Skeletal muscle cell (primary cell): ENCODE data around the gene CWC22.
"Not testable (repeated sequence)": the region's sequence is repeated elsewhere in the genome, so short reads cannot be mapped to it uniquely, and the experiment has no call there.

Experiments
- DNase-seq: peaks from one replicate; pipeline ENCODE4 v3.0.0-alpha.2; 2010; ENCODE audit warnings: low read depth
- H3K4me3 ChIP-seq: 2 replicates; pipeline ENCODE4 v1.5.1; 2011; ENCODE audit warnings: low read depth, mild to moderate bottlenecking, control low read depth, low read length, moderate library complexity

CWC22 gene

GRCh38 chr2:180005465-180005864 is 1.6 kb downstream of the CWC22 start:
- DNase-seq: not testable (repeated sequence)

GRCh38 chr2:180004731-180005130 is 2.4 kb downstream of the CWC22 start:
- no peak overlapping the region for H3K4me3 ChIP-seq
- DNase-seq: no peak

More at GRCh38 chr2:180005465-180005864, 1.6 kb downstream of the CWC22 start:
- H3K4me3 ChIP-seq: not testable (repeated sequence)

GRCh38 chr2:180003559-180003958 is 3.5 kb downstream of the CWC22 start:
- H3K4me3 ChIP-seq: no peak overlapping the region
- DNase-seq: no peak

- no peak overlapping the region for H3K4me3 ChIP-seq
- no peak for DNase-seq
These were observed 4.0 kb downstream of the CWC22 start for GRCh38 chr2:180003073-180003472.

GRCh38 chr2:180002198-180002770 is 4.8 kb downstream of the CWC22 start:
- DNase-seq: no peak

GRCh38 chr2:180001726-180002125 is 5.4 kb downstream of the CWC22 start:
- no peak overlapping the region for H3K4me3 ChIP-seq
- no peak for DNase-seq

More at GRCh38 chr2:180002198-180002770, 4.8 kb downstream of the CWC22 start:
- no peak overlapping the region for H3K4me3 ChIP-seq

- no peak overlapping the region for H3K4me3 ChIP-seq
- DNase-seq: no peak
These were observed 6.7 kb downstream of the CWC22 start for GRCh38 chr2:180000434-180000833.

GRCh38 chr2:179999000-179999399 is 8.1 kb downstream of the CWC22 start:
- H3K4me3 ChIP-seq: no peak overlapping the region
- DNase-seq: no peak

GRCh38 chr2:179995741-179996515 is 11.2 kb downstream of the CWC22 start:
- no peak for DNase-seq
- H3K4me3 ChIP-seq: no peak overlapping the region

GRCh38 chr2:179991344-179991743 is 15.8 kb downstream of the CWC22 start:
- no peak overlapping the region for H3K4me3 ChIP-seq
- DNase-seq: no peak

GRCh38 chr2:179990676-179991317 is 16.3 kb downstream of the CWC22 start:
- DNase-seq: no peak
- H3K4me3 ChIP-seq: no peak overlapping the region

- DNase-seq: no peak
- no peak overlapping the region for H3K4me3 ChIP-seq
These were observed 19.2 kb downstream of the CWC22 start for GRCh38 chr2:179987916-179988315.

- no peak overlapping the region for H3K4me3 ChIP-seq
- no peak for DNase-seq
These were observed 21.8 kb downstream of the CWC22 start for GRCh38 chr2:179985163-179985820.

GRCh38 chr2:179983250-179983932 is 23.7 kb downstream of the CWC22 start:
- DNase-seq: no peak
- H3K4me3 ChIP-seq: no peak overlapping the region

- H3K4me3 ChIP-seq: no peak overlapping the region
- no peak for DNase-seq
These were observed 26.0 kb downstream of the CWC22 start for GRCh38 chr2:179981085-179981484.

- DNase-seq: no peak
- H3K4me3 ChIP-seq: no peak overlapping the region
These were observed 32.3 kb downstream of the CWC22 start for GRCh38 chr2:179974761-179975160.

GRCh38 chr2:179966778-179967394 is 40.2 kb downstream of the CWC22 start:
- no peak for DNase-seq
- H3K4me3 ChIP-seq: no peak overlapping the region

- H3K4me3 ChIP-seq: no peak overlapping the region
- no peak for DNase-seq
These were observed 41.5 kb downstream of the CWC22 start for GRCh38 chr2:179965291-179966258.
